Anterior cingulate cortex (tissue), 58 donors: ENCODE results near the gene LTF.
A peak's percentile ranks its signal among the peaks of the same experiment; 100 is the strongest.

Experiments used
- DNase-seq, 58 donors: peaks; one replicate each; lab custom pipeline; 2025; lab: John Stamatoyannopoulos, UW

The LTF gene

GRCh38 chr3:46491089-46492070, 26.7 kb upstream of the LTF start:
- no peak for DNase-seq

DNA sequence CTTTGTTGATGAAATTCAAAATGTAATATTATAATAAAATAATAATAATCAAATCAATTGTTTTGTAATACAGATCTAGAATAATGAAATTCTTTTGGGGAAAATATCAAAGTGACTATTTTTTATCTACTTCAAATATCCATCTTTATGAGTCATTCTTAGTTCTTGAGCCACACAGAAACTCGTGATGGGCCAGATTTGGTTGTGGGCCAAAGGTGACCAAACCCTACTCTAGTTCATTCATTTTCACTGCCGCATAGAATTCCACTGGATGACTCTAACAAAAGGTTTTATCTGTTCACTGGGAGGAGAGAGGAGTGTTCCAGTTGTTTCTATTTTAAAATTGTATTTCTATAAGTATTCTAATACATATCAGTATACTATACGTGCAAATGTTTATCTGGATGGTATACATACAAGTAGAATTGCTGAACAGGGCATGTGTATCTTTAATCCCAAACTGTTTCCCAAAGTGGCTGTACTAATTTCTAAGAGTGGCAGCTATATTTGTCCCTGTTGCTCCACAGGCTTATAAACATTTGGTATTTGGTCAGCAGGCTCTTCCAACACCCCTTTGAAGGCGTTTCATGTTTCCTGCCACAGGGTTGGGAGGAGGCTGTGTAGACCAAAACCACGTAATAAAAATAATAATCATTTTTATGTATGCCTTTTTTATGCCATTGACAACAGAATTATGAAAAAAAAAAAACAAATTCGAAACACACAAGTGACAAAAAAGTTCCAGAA, 25.8 kb upstream of the LTF start:
- DNase-seq = no peak

- DNase-seq = no peak
Measured at GRCh38 chr3:46489875-46490274, 25.2 kb upstream of the LTF start.

DNA sequence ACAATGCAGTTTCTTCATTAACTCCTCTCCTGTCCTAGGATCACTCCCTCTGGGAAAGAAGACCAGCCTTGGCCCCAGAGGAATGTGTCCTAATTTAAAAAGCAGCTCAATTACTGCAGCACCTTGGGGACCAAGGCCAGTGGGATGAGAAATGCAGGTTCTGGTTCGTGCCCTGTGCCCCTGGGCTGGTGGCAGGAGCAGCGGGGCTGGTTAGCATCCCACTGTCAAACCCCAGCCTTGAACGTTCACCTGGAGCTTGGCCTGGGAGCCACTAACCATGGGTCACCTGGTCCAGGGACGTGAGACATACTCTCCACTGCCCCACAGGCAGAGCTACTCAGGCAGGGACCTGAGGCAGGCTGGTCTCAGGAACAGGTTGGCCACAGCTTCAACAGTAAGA, 24.7 kb upstream of the LTF start:
- no peak for DNase-seq

- peak in 55 of 58 donors; percentile 24 to 89 (median 76) for DNase-seq
Measured at GRCh38 chr3:46488735-46489361, 24.1 kb upstream of the LTF start.

DNA sequence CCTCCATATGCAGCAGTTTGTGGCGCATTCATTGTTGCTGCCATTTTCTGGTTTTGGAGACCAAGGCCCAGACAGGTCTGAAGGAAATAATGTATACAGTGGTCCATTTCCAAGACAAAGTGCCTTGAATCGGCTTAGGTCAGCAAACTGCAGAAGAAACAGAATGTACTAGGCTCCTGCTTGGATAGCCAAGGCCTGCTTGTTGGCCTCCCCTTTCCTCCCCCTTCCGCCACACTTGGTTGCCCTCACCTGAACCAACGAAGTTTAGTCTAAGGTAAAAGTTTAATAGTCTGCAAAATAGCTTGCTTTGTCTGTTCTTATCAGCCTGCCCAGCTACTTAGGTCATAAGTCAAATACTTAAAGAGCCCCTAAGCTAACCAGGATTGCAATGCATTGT, 21.1 kb upstream of the LTF start:
- DNase-seq = no peak

DNA sequence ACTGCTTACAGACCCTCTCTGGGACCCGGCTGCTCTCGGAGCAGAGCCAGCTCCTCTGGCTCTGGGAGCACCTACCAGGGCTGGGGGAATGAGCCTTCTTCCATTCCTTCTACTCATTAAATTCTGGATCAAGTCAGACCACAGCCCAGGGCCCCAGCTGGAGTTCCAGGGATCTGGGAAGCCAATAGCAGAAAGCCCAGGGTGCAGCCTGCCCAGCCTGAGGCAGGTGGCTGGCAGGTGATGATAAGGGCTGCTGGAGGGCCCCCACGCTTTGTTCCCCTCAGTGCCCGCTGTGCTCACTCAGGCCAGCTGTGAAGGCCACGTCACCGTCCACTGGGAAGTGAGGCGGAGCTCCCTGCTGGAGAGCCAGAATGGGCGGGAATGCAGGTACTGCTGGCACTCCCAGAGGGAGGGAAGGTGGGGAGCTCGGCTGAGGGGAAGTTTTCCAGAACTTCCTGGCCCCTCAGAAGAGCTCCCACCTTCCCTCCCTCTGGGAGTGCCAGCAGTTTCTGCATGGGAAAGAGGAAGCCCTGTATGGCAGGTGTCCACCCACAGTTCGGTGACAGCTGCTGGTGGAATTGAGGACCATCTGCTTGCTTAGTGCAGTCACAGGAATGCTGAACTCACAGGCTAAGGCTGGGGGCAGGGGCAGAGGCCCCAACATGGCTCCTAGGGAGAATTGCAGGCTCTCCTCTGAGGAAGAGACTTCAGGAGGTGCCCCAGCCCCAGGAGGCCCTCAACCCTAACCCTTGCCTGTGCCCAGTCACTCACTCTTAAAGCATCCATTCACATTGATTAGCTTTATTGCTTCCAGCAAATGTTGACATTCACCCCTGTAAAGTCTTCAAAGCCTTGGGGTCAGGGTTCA, 20.4 kb upstream of the LTF start:
- DNase-seq = no peak

GRCh38 chr3:46484388-46484787, 19.7 kb upstream of the LTF start:
- no peak for DNase-seq

- no peak for DNase-seq
Measured at GRCh38 chr3:46483825-46484224, 19.1 kb upstream of the LTF start.

GRCh38 chr3:46482632-46483350, 18.1 kb upstream of the LTF start:
- DNase-seq = no peak

DNA sequence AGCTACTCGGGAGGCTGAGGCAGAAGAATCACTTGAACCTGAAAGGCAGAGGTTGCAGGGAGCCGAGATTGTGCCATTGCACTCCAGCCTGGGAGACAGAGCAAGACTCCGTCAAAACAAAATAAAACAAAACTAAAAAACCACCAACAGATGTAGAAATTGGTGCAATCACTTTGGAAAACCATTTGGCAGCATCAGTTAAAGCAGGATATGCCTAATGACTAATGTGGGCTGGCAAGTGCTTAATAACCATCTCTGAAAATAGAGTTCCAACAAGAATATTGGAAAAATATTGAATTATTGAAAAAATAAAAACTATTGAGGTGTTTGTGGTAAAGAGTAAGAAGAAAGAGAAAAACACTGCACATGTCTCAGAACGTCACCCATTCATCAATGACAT, 16.9 kb upstream of the LTF start:
- DNase-seq = no peak

DNA sequence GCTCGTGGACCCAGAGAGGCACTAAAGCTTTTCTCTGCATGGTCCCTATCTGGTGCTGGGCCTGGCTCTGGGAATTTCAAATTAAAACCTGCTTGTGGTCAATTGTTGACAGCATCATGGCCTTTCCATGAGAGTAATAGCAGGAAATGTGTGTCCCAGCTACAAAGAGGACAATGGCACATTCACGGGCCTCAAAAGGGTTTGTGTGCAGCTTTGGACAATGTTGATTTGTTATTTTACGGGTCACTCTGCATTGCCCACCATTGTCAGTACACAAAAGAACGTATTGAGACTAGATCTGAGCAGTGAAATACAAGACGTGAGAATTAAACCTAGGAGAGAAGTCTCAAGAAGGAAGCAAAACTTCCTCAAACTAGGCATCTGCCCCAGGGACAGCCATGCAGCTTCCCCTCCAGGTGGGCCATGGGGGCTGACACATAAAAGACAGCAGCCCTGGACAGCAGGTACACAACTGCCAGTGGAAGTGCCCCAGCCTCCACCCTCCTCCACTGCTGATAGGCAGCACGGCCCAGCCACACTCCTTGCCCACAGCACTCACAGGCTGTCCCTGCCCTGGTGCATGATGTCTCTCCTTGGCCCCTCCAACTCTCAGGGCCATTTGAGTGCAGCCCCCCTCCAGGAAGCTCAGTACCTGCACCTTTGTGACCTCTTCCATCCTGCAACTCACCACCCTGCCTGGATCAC, 15.9 kb upstream of the LTF start:
- DNase-seq = peak in 22 of 58 donors; percentile 6 to 72 (median 30)

DNA sequence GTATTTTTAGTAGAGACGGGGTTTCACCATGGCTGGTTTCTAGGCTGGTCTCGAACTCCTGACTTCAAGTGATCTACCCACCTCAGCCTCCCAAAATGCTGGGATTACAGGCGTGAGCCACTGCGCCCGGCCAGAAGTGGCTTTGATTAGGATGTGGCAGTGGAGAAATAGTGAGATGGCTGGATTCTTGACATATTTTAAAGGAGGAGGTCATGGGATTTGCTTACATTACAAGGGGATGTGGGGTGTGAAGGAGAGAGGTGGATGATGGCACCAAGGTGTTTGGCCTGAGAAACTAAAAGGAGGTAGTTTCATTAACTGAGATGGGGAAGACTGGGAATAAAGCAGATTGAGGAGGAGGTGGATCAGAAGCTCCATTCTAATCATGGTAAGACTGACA, 15.0 kb upstream of the LTF start:
- no peak for DNase-seq

- no peak for DNase-seq
Measured at GRCh38 chr3:46479021-46479420, 14.3 kb upstream of the LTF start.

DNA sequence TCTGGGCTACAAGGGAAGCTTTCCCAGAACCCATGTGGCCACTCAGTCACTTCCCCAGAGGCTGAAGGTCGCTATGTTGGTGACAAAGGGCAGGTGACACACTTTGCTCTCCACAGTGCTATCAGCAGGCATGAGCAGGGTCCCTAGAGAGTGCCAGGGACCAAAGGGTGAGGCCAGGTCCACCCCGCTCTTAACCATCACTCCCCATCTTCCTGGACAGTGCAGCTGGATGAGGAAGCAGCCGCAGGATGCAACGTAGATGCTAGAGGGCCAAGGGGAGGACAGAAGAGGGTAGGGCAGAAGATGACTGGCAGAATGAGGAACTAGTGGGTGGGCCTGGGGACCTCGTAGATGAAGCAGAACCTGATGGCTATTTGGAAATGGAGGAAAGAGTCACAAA, 13.6 kb upstream of the LTF start:
- DNase-seq = no peak

GRCh38 chr3:46477756-46478155, 13.1 kb upstream of the LTF start:
- no peak for DNase-seq

- no peak for DNase-seq
Measured at GRCh38 chr3:46477145-46477544, 12.4 kb upstream of the LTF start.

- no peak for DNase-seq
Measured at GRCh38 chr3:46472736-46473135, 8.0 kb upstream of the LTF start.

DNA sequence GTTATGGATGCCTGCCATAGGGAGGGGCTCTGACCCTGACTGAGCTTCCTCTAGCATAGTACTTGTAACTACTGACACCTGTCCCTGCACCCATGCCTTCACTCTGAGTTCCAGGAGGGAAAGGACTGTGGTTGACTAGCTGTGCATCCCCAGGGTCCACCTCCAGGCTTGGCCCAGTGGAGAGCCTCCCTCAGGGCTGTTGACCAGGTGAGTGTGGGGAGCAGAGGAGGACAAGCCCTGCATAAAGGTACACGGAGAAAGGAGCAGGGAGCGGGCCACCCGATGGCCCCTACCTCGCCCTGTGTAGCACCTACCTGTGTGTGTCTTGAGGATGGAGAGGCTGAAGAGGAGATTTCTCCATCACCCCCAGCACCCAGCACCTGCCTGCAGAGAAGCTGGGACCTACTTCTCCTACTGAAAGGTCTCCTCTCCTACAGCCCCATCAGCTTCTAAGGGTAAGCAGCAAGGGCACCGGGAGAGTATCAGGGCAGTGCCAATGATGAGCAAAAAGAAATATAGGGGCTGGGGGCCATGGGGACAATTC, 6.7 kb upstream of the LTF start:
- no peak for DNase-seq
